ENCODE results near the gene IKBKE.

Gene IKBKE

GRCh38 chr1:206512058-206512850 lies 42.0 kb downstream of the IKBKE start:
- DNase-seq (ENCODE audit: low spot score): no peak

DNA sequence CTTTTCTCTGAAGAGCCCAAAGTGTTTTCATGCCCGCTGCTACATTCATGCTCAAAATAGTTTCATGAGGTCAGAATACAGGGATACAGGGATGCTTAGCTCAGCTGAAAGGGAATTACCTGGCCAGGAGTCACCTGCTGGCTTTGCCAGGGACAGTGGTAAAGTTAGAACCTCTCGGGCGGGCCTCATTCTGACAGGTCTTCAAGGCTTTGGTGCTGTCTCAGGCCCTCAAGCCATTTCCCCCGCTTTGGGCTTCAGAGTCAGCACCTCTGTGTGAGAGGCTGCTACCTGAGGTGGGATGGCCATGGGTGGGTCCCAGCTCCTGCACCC lies 42.5 kb downstream of the IKBKE start:
- no peak for DNase-seq (ENCODE audit: low spot score)

DNA sequence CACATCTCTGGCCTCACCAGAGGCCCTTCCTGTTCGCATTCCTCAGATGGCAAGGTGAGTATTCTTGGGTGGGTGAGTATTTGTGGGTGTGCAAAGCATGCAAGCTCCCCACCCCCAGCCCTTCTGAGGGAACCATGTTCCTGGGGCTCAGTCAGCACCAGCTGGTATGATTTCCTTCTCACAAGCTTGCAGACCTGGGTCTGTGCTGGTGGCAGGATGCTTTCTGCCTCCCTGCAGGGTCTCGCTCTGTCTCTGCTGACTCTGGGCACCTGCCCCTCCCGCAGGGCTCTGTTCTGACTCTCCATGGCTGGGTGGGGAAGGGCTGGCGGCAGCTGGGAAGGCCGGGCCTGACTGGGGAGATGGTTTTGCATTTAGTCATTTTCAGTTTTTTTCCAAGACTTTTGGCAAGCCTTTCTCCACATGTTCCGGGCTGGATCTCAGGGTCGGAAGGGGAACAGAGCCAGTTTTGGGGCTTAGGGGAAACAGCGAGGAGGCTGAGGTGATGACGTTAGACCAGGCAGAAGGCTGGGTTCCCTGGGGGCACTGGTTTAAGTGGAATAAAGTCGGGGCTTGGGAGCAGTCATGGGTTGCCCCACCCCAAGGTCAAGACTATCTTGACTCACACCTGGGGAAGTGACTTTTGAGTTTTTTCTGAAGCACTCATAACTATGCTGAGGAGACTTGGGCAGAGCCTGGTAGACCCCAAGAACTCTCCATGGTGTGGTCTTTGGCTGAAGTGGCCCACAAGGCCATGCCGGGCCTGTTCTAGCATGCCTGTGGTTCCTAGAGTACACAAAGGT lies 43.2 kb downstream of the IKBKE start:
- no peak for DNase-seq (ENCODE audit: low spot score)

GRCh38 chr1:206514813-206515387 lies 44.6 kb downstream of the IKBKE start:
- DNase-seq (ENCODE audit: low spot score): no peak

DNA sequence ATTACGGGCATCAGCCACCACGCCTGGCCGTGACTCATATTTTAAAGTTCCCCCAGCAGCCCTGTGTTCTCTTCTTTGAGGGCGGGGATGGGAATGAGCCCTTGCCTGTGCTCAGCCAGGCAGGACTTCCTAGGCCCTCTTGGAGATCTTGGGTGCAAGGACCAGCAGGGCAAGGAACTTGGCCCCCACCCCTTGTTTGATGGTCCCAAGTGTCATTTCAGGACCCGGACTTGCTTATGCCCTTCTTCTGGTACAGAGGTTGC lies 46.4 kb downstream of the IKBKE start:
- DNase-seq (ENCODE audit: low spot score): no peak

GRCh38 chr1:206517784-206518183 lies 47.5 kb downstream of the IKBKE start:
- no peak for DNase-seq (ENCODE audit: low spot score)

DNA sequence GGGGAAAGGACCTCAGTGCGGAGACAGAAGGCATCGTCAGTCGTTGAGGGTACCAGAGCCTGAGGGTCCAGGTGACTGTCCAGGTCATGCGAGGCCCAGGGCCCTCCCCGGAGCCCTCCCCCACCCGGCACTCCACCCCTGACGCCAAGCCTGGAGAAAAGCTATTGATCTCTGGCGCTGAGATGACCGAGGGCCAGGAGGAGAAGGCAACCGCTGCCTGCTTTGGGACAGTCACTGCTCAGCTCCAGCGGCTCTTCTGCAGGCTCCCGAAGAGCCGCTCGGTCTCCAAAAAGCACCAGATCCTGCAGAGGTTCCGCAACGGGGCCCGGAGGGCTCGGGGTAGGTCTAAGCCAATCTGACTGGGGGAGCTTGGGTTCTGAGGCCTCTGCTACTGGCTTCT lies 47.9 kb downstream of the IKBKE start:
- DNase-seq (ENCODE audit: low spot score): no peak

DNA sequence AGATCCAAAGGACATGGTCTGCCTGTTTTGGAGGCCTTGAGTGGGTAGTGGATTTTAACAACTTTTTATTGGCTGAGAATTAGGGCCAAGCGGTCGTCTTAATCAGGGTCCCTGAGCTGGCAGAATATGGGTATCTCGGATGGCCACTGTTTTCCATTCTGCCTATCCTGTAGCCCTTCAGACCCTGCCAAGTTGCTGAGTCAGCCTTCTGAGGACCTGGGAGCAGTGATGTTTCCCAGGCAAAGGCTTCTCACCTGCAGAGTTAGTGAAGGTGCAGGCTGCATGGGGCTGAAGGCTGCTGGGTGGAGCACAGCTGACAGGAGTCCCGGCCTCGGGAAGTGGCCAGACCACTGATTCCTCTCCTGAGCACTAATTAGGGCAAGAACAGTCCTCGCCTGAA lies 48.5 kb downstream of the IKBKE start:
- no peak for DNase-seq (ENCODE audit: low spot score)

GRCh38 chr1:206521127-206521526 lies 50.9 kb downstream of the IKBKE start:
- DNase-seq (ENCODE audit: low spot score): no peak

DNA sequence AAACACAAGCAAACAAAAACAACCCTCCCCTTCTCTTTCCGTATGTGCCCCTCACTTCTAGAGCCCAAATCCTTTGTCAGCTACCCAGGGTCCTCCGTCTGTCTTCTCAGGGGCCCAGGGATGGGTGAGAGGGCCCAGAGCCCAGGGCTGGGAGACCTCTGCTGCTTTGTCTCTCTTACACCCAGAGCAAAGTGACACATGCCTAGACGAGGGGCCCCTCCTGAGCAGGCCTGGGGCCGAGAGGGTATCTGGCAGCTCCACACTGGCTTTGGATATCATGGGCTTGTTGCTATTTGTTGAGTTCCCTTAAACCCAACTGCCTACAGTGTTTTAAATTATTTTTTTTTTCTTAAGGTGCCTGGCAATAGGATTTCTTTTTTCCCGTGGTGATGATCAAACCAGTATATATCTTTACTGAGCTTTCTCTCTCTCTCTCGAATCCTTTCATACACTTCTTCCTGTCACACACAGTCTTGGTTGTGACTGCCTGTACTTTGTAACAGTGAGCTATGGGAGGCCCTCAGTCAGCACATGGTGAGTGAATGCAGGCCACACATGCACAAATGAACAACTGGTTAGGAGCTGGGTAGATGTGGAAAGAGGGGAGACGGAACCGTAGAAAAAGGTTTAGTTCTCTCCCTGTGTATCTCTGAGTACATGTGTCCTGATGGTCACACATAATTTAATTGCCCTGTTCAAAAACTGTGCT lies 51.6 kb downstream of the IKBKE start:
- no peak for DNase-seq (ENCODE audit: low spot score)

- DNase-seq (ENCODE audit: low spot score): no peak
These were observed 54.6 kb downstream of the IKBKE start for GRCh38 chr1:206524739-206525364.

GRCh38 chr1:206526064-206526911 lies 56.0 kb downstream of the IKBKE start:
- no peak for DNase-seq (ENCODE audit: low spot score)

DNA sequence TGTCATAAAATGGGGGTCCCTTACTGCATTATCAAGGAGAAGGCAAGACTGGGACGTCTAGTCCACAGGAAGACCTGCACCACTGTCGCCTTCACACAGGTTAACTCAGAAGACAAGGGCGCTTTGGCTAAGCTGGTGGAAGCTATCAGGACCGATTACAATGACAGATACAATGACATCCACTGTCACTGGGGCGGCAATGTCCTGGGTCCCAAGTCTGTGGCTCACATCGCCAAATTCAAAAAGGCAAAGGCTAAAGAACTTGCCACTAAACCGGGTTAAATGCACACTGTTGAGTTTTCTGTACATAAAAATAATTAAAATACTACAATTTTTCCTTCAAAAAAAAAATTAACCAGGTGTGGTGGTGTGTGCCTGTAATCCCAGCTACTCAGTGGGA lies 59.1 kb downstream of the IKBKE start:
- no peak for DNase-seq (ENCODE audit: low spot score)

- no peak for DNase-seq (ENCODE audit: low spot score)
These were observed 62.1 kb downstream of the IKBKE start for GRCh38 chr1:206532368-206532767.

GRCh38 chr1:206534552-206534951 lies 64.3 kb downstream of the IKBKE start:
- no peak for DNase-seq (ENCODE audit: low spot score)

GRCh38 chr1:206535853-206536188 lies 65.5 kb downstream of the IKBKE start:
- DNase-seq (ENCODE audit: low spot score): no peak

DNA sequence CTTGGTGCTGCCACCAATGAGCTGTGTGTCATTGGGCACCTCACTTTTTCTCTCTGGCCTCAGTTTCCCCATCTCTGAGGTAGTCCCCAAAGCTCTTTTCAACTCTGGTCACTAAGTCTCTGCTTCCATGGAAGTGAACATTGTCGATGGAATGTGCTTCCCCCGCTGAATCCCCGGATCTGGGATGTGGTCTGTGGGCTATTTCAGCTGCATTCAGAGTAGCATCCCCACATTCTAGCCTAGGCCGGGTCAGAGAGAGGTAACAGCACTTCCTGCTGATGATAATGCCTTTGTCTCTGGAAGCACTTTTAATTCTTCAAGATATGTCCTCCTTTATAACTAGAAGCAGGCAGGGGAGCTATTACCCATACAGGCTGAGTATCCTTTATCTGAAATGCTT lies 66.9 kb downstream of the IKBKE start:
- no peak for DNase-seq (ENCODE audit: low spot score)

- no peak for DNase-seq (ENCODE audit: low spot score)
These were observed 68.0 kb downstream of the IKBKE start for GRCh38 chr1:206538086-206538770.

GRCh38 chr1:206538901-206539640 lies 68.8 kb downstream of the IKBKE start:
- no peak for DNase-seq (ENCODE audit: low spot score)

DNA sequence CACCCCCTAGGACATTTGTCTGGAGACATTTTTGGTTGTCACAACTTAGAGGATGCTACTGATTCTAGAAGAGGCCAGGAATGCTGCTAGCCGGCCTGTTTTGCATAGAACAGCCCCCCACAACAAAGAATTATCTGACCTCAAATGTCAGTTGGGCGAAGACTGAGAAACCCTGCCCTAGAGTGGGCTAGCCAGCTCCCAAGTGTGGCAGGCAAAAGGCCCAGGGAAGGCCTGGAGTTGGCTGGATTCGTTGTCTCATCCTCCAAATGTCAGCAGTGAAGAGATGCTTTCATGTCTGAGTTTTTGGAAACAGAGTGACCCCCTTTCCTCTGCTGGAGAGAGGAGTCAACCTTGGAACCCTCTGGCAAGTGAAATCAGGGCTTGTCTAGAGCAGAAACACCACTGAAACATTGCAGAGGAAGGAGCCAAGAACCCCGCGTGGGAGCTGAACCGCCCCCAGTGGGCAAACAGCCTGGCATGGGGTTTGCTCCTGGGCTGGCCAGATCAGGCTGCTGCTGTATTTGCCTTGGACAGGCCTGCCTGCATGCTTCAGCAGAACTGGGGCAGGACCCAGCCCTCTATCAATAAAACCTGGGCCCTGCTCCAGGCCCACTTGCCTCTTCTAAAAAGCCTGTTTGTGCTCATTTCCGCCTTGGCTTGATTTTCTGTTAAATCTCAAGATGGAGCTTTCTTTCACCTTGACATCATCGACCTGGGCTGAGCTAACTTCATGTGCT lies 69.9 kb downstream of the IKBKE start:
- DNase-seq (ENCODE audit: low spot score): no peak

Data from ecto neural progenitor cell (in vitro differentiated cells).